ENCODE results near the gene RPL3. TPM values are rescaled to one million over a fixed set of nuclear protein-coding genes. Genes with fewer than 3 reads are reported as not detected.
"Not testable (repeated sequence)": the region's sequence is repeated elsewhere in the genome, so short reads cannot be mapped to it uniquely, and the experiment has no call there.

Gene RPL3
- total RNA-seq, 1 experiment from 2014 or later = 867 TPM

DNA sequence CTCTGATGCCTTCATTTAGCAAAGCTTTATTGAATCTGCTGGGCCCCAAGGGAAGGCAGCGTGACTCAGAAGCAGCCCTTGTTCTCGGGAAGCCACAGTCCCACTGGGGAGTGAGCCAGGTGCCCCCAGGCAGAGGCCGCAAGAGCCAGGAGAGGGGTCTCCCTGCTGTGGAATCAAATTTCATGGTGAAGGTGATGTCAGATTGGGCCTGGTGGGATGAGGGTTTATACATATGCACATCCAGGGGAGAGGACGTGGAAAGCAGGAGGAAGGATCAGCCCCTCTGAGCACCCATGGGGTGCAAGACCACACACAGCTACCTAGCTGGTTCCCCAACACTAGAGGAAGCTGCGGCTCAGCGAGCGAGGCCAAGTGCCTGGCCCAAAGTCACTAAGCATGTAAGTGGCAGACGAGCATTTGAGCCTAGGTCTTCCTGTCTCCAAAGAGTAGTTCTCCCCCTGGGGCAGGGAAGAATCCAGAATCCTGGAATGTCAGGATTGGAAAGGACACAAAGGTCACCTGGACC lies 32.3 kb upstream of the RPL3 start:
- DNase-seq (ENCODE audit: low spot score) = no peak

DNA sequence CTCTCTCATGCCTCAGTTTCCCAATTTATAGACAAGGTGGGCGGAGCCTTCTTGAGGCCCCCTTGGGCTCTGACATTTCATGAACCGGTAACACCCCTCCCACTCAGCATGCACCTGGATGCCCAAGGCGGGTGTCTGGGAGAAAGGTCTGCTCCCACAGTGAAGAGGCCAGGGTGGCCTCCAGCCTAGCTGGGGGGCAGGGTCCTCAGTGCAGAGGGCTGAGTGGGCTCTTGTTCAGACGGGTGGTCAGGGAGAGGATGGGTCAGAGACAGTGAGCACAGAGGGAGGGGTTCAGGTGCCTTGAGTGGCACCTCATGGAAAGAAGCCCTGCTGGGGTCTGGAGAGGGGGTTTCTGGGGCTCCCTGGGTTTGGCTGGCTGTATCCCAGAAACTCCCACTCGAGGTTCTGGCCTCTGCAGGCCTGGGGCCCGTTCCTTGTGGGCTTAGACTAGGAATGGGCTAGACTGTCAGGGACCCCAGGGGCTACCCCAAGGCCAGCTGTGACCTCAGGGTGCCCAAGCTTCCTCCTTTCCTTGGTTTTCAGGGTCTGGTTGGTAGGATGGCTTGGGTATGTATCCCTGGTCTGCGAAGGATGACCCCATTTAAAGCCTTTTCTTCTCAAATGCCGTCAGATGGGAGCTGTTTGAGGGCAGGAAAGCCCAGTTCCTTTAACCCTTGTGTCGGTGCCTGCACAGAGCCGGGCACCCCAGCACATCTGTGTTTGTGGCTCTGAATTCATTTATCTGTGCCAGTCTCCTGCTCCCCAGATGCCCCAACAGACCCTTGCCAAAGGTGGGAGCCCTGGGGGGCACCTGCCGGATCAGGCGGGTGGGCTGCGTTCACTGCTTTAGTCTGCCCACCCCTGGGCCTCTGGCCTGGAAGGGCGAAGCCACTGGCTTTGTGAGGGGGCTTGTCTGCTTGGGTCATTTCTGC lies 31.6 kb upstream of the RPL3 start:
- no peak for DNase-seq (ENCODE audit: low spot score)

DNA sequence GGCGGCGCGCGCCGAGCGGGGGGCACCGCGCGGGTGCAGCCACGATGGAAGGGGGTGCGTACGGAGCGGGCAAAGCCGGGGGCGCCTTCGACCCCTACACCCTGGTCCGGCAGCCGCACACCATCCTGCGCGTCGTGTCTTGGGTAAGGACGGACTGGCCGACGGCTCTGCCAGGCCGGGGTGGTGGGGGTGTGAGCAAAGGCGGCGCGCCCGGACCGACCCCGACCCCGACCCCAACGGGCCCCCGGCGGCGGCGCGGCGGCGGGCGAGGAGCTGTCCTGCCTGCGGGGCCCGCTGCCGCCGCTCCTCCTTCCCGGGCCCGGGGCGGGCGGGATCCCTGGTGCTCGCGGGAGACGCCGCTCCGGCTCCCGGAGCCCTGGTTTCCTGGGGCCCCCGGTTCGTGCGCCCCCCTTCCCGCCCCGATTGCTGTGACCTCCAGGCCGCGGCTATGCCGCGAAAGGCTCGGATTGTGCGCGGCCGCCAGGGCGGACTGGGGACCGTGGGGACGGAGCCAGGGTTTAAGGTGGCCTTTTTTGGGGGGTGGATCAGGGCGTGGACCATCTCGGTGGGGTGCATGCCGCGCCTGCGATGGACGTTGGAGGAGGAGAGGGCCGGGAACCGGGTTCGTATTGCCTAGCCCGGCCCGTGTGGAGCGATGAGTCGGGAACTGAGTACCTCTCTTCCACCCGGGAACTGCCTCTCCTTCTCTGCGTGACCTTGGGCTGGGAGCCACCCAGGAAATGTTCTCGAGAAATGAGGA lies 30.7 kb upstream of the RPL3 start, which contains the start of gene SYNGR1:
Gene SYNGR1 (plus strand): TSS at position 25 of the 760 bp plus-strand sequence. CDS start 20 bp downstream, at position 45.
- no peak for DNase-seq (ENCODE audit: low spot score)

DNA sequence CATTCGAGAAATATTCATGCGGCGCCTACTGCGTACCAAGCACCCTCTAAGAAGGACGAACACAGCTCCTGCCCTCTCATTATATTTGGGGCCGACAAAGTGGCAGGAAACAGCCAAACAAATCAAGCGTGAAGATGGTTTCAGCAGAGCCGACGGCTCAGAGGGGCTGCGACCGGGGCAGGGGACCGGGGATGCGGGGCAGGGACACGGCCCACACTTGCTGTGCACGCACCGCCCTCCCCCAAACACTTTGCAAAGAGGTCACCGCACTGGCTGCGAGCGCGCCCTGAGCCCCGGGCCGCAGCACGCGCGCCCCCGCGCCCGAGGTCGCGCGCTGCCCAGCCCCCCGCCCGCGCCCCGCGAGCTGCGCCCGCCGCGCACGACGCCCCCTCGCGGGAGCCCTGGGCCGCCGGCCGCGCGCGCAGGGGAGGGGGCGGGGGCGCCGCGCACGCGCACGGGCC lies 30.1 kb upstream of the RPL3 start:
- no peak for DNase-seq (ENCODE audit: low spot score)

DNA sequence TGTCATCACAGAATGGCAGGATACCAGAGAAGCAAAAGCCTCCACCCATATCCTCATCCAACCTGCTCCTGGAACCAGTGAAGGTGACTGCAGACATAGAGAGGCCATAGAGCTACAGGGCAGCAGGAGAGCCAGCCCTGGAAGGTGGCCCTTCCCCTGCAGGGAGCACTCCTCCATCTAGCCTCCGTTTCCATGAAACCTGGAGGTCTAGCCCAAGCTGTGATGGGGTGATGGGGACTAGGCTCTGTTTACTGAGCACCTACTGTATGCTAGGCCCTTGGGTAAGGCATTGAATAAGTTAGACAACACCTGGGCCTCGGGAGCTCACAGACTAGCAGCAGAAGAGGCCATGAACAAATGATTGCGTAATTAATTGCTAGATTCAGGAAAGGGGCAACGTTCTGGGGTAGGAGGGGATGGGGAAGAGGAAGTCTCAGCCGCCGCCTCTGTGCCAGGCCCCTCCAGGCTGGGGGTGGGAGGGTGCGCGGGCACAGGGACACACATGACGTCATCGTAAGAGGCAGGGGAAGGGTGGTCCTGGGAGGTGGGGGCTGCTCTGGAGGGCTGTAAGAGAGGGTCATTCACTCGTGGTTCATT lies 29.6 kb upstream of the RPL3 start:
- DNase-seq (ENCODE audit: low spot score) = no peak

DNA sequence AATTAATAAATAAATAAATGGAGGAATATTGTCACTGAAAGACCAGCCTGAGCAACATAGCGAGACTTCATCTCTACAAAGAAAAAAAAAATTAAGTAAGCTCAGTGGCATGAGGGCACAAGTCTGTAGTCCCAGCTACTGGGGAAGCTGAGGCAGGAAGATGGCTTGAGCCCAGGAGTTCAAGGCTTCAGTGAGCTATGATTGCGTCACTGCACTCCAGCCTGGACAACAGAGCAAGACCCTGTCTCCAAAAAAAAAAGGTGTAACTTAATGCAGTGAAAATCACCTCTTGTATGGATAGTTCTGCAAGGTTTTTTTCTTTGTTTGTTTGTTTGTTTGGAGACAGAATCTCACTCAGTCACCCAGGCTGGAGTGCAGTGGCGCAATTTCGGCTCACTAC lies 25.8 kb upstream of the RPL3 start:
- DNase-seq (ENCODE audit: low spot score) = no peak

DNA sequence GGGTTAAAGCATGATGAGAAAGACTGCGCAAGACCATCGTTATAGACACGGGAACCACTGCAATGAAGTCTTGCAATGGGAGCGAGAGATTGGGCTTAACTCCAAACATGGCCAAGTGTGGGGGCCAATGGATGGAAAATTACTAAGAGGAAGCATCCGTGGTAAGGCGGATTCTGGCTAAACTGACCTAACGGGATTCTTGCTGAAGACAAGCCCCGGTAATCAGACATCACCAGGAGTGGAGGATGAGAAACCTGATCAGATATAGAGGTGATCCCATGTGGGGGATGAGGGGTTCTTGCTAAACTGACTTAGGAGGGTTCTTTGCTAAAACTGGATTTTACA lies 24.6 kb upstream of the RPL3 start:
- DNase-seq (ENCODE audit: low spot score) = no peak

DNA sequence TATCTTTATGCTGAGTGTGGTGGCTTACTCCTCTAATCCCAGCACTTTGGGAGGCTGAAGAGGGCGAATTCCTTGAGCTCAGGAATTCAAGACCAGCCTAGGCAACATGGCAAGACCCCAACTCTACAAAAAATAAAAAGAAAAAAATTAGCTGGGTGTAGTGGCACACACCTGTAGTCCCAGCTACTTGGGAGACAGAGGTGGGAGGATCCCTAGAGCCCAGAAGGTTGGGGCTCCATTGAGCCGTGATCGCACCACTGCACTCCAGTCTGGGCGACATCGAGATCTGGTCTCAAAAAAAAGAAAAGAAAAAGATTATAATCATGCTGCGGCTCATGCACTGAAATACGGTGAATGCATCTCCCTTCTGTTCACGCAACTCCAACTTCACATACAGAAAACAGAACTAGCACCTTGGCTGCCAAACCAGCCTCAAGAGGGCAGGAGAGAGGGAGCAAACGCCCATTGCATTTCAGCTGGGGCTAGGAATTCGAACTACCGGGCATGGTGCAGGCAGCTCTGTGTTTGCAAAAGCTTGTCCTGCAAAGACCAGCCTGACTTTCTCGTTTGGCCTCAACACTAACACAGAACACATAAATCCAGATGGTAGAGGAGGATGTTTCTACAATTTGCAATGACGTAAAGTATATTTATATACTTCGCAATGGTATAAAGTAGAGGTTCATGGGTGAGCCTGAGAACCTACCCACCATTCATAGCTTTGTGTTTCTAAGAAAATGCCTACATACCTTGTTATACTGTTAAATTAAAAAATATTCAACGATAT lies 24.0 kb upstream of the RPL3 start:
- DNase-seq (ENCODE audit: low spot score) = peak; percentile 37

DNA sequence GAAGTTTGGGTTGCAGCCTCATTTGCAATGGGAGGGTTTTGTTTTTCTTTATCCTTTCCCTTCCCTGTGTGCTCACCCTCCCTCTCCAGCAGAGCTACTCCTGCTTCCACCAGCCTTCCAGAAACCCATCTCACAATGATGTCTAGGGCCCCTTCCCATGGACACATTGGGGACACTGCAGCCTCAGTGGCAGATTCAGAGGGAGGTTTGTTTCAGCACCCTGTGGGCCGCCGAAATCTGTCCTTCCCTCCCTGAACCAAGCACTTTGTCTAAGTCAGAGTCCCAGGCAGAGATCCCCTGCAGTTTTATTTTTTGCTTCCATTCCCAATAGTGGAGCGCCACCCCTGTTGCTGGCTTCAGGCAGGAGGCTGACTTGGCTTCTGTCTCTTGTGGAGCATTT lies 21.8 kb upstream of the RPL3 start:
- DNase-seq (ENCODE audit: low spot score) = no peak

DNA sequence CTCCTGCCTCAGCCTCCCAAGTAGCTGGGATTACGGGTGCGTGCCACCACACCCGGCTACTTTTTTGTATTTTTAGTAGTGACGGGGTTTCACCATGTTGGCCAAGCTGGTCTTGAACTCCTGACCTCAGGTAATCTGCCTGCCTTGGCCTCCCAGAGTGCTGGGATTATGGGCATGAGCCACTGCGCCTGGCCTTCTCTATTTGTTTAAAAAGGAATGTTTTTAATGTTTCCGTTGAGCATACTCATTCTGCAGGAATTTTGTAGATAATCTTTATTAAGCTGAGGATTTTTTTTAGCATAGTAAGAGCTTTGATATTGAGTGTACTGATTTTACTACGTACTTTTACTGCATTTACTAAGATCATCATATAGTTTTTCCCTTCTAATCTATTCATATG lies 20.4 kb upstream of the RPL3 start:
- DNase-seq (ENCODE audit: low spot score) = not testable (repeated sequence)

DNA sequence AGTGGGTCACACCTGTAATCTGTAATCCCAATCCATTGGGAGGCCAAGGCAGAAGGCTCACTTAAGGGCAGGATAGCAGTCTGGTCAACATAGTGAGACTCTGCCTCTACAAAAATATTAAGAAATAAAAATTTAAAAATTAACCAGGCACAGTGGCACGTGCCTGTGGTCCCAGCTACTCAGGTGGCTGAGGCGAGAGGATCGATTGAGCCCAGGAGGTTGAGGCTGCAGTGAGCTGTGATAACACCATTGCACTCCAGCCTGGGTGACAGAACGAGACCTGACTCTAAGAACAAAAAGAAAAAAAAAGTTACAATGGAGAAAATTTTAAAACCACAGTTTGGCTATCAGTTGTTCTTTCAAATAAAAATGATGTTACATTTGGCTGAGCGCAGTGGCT lies 17.0 kb upstream of the RPL3 start:
- no peak for DNase-seq (ENCODE audit: low spot score)

DNA sequence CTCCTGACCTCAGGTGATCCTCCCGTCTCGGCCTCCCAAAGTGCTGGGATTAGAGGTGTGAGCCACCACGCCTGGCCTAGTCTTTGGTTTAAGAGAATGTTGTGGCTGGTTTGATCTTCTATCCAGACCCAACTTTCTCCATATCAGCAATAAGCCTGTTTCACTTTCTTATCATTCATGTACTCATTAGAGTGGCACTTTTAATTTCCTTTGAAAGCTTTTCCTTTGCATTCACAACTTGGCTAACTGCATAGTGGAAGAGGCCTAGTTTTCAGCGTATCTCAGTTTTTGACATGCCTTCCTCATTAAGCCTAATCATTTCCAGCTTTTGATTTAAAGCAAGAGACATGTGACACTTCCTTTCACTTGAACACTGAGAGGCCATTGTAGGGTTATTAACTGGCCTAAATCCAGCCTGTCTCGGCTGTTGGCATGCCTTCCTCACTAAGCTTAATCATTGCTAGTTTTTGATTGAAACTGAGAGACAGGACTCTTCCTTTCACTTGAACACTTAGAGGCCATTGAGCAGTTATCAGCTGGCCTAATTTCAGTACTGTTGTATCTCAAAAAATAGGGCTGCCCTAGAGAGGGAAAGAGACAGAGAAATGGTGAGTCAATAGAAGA lies 13.1 kb upstream of the RPL3 start:
- DNase-seq (ENCODE audit: low spot score) = no peak

DNA sequence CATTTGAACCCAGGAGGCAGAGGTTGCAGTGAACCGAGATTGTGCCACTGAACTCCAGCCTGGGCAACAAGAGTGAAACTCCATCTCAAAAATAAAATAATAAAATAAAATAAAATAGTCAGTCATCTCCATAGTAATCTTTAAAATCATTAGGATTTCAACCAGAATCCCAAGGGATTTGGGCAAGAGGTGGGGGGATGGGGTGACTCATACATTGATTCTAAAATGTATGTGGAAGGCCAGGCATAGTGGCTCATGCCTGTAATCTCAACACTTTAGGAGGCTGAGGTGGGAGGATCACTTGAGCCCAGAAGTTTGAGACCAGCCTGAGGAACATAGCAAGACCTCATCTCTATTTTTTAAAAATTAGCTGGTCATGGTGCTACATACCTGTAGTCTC lies 11.1 kb upstream of the RPL3 start:
- not testable (repeated sequence) for DNase-seq (ENCODE audit: low spot score)

DNA sequence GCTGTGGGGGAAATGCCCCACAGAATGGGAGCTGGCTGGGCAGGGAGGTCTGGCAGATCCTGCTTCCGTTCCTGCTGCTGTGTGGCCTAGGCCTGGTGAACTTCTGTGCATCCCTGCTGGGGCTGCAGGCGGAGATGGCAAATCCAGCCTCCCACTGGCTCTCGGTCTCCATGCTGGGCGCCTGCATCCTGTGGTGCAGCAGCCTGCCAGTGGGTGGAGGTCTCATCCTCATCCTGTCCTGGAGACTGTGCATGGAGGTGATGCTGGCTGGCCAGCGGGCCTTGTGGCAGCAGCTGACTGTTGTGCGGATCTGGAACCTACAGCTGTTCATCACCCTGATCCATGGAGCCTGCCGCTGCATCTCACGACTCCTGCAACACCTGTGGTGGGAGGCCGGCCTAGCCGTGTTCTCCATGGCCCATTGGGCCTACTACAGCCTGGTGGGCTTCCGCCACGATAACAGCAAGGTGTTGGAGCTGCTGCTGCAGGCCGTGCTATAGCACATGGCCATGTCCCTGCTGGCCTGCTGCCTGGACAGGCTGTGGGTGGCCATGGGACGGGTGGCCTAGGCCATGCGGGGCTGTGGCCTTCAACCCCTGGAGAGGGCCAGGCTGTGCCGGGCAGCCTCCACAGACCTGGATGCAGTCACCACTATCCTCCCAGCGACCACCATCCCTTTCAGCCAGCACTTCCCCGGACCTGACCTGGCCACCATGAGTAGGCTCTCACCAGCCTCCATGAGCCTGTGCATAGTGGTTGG lies 8.8 kb upstream of the RPL3 start:
- no peak for DNase-seq (ENCODE audit: low spot score)

DNA sequence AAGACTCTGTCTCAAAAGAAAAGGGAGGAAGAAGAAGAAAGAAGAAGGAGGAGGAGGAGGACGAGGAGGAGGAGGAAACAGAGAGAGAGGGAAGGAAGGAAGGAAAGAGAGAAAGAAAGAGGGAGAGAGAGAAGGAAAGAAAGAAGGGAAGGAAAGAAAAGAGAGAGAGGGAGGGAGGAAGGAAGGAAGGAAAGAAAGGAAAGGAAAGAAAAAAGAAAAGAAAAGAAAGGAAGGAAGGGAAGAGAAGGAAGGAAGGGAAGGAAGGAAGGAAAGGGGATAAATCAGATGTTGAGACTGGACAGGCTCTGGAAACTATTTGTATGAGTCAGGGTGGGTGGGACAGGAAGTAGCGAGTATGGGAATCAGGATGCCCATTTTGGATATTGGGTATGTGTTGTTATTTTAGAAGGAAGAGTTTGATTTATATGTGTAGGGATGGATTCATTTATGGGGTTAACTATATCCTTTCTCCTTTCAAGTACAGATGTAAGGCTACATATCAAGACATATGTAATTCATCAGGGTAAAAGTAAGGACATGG lies 6.0 kb upstream of the RPL3 start:
- peak; percentile 60 for DNase-seq (ENCODE audit: low spot score)

DNA sequence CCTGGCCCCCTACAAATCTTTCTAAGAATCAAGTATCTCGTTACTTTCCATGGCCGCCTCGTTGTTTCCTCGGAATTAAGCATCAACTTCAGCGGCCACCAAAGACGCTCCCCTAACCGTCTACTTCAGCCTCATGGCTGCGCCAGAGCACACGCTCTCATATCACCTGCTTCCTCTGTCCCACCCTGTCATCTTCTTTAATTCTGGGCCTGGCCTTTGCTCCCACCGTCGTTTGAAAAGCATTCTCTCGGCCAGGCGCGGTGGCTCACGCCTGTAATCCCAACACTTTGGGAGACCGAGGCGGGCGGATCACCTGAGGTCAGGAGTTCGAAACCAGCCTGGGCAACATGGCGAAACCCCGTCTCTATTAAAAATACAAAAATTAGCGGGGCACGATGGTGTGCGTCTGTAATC lies 1.2 kb upstream of the RPL3 start:
- not testable (repeated sequence) for DNase-seq (ENCODE audit: low spot score)

DNA sequence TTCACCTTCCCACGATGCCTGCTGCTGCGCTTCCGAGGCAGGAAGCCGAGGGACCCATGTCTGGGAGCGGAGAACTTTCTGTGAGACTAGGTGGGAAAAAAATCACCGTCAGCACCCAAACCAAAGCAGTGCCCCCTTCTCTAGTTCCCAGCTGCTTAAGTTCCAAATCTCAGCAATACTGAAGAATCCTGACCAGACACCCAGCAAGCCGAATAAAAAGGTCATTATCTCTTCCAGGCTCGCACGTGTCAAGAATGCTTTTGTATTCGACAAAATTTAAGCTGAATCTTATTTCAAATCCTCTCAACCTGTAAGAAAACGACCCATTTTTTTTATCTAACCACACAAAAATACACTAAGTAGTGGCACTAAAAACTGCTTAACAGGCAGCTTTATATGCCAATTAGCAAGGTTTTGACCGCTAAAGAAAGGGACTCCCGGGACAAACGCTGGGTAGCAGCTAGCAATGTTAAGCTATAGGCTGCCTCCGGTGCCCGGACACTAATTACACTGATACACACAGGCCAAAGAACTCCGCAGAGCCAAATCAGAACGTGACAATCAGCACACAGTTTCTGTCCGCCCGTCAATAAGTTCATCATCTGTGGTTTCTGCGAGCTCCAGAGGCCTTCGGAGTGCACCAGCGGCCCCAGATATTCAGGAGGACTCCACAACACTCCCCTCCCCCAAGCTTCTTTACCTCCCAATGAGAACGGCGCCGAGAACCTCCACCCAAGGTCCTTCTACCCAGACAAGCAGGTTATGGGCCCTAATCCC lies 728 bp downstream of the RPL3 start:
- peak; percentile 38 for DNase-seq (ENCODE audit: low spot score)

DNA sequence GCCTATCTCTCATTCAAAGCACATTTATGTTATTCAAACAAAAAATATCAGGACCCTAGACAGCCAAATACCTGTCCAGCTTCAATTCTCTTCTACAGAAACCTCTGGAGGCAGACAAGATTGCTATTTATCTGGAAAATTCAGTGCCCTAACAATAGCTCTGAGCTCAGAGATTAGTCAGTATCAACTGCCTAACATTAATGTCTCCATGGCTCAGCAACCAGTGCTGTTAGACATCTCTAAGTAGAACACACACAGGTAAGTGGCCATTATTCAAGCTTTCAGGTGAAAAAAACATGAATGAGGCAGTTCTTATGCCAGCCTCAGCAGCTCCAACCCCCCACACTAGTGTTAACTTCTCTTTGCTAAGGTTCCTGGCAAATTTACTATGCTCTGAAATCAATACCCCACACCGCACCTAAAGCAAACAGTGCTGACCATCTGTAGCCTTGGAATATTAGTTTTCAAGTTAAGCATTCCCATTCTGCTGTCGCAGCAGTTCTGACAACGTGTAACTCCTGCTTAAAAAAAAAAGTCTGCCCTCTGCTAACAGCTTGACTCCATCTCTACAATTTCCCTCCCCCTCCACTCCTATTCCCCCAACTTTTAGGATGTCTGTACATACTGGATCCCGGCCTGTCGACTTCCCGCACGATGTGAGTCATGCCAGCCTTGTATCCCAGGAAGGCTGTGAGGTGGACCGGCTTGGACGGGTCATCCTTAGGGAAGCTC lies 1.5 kb downstream of the RPL3 start:
- no peak for DNase-seq (ENCODE audit: low spot score)

All from A172 (cell line).